HG03432 (cell line): ENCODE data around the gene GLIPR2.
A peak's percentile ranks its signal among the peaks of the same experiment; 100 is the strongest.
"Not testable (repeated sequence)": the region's sequence is repeated elsewhere in the genome, so short reads cannot be mapped to it uniquely, and the experiment has no call there.

Source experiments
- ATAC-seq: cut with Tn5 transposase; IDR thresholded peaks from one replicate; pipeline ENCODE4 v1.9.1; 2021; ENCODE audit warnings: mild to moderate bottlenecking, moderate library complexity; ENCODE audit not compliant: unreplicated experiment

GLIPR2 gene

GRCh38 chr9:36121971-36122370 is 14.6 kb upstream of the GLIPR2 start:
- no peak for ATAC-seq

- no peak for ATAC-seq
Measured at GRCh38 chr9:36123515-36123914, 13.0 kb upstream of the GLIPR2 start.

GRCh38 chr9:36125062-36125855 is 11.3 kb upstream of the GLIPR2 start:
- no peak for ATAC-seq

GRCh38 chr9:36126016-36126730 is 10.4 kb upstream of the GLIPR2 start:
- ATAC-seq: no peak

- no peak for ATAC-seq
Measured at GRCh38 chr9:36127652-36128244, 8.8 kb upstream of the GLIPR2 start.

GRCh38 chr9:36128349-36128748 is 8.2 kb upstream of the GLIPR2 start:
- ATAC-seq: no peak

GRCh38 chr9:36129139-36129538 is 7.4 kb upstream of the GLIPR2 start:
- ATAC-seq: no peak

- not testable (repeated sequence) for ATAC-seq
Measured at GRCh38 chr9:36131666-36132065, 4.9 kb upstream of the GLIPR2 start.

- ATAC-seq: no peak
Measured at GRCh38 chr9:36132086-36132485, 4.4 kb upstream of the GLIPR2 start.

GRCh38 chr9:36134761-36135505 is 1.6 kb upstream of the GLIPR2 start:
- no peak for ATAC-seq

GRCh38 chr9:36135741-36136271 is 727 bp upstream of the GLIPR2 start:
- ATAC-seq: no peak

- ATAC-seq: peak; percentile 42
Measured at GRCh38 chr9:36136894-36137391, 410 bp downstream of the GLIPR2 start.

- no peak for ATAC-seq
Measured at GRCh38 chr9:36137392-36138004, 965 bp downstream of the GLIPR2 start.

- ATAC-seq: no peak
Measured at GRCh38 chr9:36138496-36138895, 2.0 kb downstream of the GLIPR2 start.

- no peak for ATAC-seq
Measured at GRCh38 chr9:36138901-36139300, 2.4 kb downstream of the GLIPR2 start.

- ATAC-seq: no peak
Measured at GRCh38 chr9:36140086-36141084, 3.9 kb downstream of the GLIPR2 start.

GRCh38 chr9:36141288-36141687 is 4.8 kb downstream of the GLIPR2 start:
- ATAC-seq: no peak

- no peak for ATAC-seq
Measured at GRCh38 chr9:36141761-36142160, 5.2 kb downstream of the GLIPR2 start.
